Activated T-cell treated with anti-CD3 and anti-CD28 coated beads for 24 hours (primary cell): ENCODE results near the gene ACSL6.

ENCODE experiments used
- DNase-seq: peaks from one replicate; pipeline ENCODE4 v3.0.0-alpha.2; 2020; ENCODE audit warnings: low read depth

ACSL6 gene

DNA sequence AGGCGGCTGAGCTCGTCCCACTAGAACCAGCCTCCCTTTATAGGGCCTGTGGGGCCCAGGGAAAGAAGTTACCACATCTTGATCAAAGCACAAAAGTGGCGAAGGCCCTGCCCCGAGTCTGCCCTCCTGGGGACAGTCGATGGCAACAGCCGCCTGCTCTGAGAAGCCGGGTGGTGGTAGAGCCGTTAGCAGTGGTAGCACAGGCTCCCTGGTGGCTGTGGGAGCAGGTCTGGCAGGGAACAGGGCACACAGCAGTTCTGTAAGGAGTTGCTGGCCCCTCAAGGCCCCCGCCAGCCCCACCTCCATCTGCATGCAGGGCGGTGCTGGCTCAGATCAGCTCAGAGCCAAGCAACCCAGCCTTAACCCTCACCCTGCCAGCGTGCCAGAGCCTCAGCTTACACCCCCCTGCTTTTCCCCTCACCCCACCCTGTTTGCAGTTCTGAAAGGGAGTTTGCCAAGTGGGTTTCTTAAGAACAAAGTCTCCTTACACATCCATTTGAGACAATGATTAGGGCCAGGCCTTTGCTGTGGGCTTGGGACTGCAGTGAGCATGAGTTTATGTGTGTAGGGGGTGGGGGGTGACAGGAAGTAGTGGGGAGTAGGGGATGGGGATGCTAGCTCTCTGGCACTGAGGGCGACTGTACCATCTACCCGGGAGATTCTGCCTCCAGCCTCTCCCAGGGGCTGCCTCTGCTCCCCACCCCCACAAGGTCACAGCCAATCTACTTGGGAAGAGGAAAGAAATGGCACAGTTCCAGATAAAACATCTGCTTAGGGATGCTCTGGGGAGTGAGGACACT, 11.8 kb downstream of the ACSL6 start:
- no peak for DNase-seq

DNA sequence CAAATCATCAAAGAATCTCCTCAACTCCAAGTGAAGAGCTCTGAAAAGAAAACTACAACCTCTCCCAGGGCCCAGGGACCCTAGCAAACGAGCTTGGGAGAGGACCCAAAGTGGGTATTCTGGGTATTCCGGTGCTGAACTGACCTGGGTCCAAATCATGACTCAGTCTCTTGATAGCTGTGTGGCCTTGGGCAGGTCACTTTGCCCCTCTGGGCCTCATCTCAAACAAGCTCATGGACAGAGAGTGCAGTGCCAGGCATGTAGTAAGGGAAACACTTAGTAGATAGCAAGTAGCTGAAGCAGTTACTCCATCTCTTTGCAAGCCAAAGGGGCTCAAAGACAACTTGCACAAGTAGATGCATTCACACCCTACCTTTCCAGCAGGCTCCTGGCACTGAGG, 12.4 kb downstream of the ACSL6 start:
- no peak for DNase-seq

DNA sequence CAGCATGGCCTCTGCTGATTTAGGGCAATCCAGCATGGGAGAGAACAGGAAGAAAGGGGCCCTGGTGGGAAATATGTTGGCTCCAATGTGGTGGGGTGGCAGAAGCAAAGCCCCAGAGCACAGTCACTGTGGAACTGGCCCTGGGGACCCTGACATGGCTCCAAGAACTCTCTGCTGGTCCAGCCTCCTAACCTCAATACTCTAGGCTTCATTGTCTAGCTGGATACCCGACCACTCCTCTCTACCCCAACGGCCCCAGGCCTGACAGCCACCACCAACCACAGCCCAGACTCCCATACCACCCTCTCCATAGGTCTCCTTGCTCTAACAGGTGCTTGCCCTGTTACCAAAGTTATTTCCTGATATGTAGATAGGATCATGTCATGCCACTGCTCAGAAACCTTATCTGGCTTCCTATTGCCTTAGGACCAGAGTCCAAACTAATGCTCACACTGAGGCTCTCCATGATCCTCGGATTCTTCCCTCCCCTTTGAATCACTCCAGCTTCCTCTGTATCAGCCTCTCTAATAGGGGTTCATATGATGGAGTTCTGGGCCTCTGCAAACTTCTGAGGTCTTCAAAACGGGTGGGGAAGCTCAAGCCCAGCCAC, 12.9 kb downstream of the ACSL6 start:
- DNase-seq, result no peak

DNA sequence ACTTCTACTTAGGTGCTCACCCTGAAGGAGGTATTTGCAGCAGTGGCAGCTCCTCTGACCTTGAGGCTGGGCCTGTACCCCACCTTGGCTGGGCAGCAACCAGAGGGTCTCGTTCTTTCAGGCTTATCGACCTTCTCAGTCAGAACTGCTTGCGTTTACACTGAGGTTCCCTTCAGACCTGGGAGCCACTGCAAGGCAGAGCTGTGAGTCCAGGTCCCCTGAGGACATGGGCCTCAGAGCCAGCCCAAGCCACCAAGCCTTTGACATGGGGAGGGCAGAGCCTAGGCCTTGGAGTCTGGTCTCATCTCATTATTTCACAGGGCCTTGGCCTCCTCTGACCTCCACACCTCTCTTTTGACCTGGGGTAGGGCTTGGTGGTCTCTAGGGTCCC, 13.7 kb downstream of the ACSL6 start:
- DNase-seq, result no peak

DNA sequence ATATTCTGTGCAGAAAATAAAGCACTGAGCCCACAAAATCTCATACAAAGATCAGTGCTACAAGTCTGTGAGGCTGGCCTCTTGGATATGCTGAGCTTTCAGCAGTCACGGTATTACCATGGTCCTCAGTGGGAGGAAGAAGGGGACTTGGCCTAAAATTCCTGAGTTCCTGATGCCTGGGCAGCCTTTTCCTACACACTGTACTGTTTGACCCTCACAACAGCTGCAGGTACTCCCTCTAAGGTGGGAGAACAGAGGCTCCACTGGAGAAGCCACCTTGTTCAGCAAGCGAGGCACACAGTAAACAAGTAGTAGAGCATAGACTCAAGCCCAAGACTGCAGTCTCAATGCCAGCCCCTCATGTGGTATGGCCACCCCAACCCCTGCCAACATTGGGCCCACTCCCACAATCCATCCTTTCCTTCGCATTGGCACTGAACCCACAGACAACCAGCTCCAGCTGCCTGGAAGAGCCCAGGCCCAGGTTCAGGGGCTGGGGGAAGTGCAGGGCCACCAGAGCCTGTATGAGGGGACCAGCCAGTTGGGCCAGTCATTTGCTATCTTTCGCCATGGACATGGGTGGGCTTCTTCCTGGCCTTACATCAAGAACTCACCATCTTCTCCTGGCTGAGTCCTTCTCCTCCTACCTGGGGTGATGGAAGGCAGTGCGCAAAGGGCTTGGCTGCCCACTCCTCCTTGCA, 14.3 kb downstream of the ACSL6 start:
- DNase-seq, result no peak

DNA sequence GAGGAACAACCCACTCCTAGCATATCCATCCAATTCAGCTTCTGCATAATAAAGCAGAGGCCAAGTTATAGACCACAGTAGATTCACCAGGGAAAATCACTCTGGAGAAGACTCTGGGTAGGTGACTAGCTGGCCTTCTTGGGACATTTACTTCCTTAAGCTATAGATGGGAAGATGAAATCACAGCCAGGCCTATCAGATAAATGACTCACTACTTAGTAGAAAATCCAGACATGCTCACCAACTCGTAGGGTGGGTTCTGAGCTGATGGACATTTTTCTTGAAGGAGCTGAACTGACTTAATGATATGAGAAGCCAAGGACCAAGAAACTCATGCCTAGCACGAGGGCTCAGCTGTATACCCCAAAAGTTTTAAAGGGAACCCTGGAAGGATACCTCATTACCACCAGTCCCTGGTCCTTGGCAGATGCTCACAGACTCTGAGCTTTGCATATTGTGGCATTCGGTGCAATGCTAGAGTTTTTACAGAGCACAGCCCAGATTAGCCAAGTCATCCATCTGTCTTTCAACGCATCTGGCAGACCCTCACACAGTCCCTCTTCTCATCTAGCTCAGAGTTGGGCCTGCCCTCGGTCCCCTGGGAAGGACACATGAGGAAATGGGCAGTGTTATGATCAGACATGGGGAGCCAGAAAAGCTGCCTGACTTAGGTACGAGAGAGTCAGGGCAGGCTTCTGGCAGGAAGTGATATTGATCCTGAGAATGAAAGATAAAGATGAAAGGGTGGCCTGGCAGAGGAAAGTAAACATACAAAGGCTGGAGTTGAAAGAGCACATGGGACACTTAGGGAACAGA, 15.0 kb downstream of the ACSL6 start:
- DNase-seq, result no peak

DNA sequence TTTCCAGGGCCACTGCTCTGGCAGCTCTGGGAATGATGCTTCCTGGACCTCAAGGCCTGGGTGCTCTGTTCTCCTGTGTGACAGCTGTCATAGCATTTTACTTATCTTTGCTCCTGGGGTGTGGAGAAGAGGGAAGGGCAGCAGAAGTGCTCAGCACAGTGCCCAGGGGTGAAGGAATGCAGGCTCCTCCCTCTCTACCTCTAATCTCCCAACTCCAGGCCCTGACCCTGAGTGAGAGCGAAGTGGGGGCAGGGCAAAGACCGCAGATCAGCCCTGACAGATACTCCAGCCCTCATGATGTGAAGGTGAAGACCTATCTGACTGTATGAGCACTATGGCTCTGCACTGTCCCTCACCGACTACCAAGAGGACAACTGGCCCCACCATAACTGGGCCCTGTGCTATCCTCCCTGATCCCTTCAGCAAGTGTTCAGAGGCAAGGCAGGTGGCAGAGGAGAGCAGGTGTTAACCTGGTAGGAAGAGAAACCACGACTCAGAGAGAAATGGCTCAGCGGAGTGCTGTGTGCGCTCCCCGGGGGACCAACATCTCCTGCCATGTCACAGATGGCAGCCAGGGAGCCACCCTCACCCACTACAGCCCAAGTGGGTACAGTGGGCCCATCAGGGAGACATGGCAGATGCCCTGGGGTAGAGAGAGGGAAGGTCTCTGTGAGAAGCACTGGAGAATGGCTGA, 16.8 kb downstream of the ACSL6 start:
- no peak for DNase-seq

DNA sequence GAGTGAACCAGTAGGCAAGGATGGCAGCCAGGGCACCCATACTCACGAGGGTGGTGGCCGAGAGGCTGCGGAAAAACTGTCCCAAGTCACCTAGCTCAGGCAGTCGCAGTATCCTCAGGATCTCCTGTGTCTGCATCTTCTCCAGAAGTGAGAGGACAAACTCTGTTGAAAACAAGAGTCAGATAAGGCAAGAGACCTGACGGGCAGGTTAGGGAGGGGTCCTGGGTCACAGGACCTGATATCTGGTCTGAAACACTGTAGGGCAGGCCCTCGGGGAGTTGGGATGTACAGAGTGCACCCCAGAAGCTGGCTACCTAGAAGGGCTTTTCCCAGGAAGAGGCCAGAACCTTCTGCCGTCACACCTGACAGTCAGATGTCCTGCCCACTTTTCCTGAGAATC, 17.4 kb downstream of the ACSL6 start:
- no peak for DNase-seq

DNA sequence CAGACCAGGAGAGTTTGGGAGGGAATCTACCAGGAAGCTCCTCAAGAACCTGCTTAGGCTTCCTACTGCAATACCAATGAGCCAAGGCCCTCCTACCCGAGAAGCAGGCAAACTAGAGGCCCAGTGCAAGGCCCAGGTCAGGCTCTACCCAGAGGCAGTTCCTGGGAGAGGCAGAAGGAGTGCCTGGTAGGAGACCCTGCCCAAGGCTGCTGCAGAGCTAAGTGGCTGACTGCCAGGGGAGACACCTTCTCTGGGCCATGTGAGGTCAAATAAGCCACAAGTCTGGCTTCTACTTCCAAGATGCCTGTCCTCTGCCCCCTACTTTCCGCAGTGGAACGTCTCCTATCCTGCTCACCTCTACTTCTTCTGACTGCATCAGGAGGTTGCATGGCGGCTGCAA, 17.8 kb downstream of the ACSL6 start:
- DNase-seq, result no peak

DNA sequence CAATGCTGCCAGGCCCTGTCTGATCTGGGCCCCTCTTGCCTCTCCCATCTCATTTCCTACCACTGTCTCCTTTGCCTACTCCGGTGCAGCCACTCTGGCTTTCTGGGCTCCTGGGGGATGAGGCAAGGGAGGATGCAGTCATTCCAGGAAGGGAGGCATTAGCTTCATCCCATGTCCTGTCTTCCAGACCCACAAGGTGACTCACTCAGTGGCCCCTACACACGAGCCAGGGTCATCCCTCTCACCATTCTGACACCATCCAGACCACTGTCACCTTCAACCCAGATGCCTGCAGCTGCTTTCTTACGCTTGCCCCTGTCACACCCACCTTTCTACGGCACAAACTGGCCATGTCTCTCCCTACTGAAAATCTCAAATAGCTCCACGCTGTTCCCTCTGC, 19.1 kb downstream of the ACSL6 start:
- no peak for DNase-seq

DNA sequence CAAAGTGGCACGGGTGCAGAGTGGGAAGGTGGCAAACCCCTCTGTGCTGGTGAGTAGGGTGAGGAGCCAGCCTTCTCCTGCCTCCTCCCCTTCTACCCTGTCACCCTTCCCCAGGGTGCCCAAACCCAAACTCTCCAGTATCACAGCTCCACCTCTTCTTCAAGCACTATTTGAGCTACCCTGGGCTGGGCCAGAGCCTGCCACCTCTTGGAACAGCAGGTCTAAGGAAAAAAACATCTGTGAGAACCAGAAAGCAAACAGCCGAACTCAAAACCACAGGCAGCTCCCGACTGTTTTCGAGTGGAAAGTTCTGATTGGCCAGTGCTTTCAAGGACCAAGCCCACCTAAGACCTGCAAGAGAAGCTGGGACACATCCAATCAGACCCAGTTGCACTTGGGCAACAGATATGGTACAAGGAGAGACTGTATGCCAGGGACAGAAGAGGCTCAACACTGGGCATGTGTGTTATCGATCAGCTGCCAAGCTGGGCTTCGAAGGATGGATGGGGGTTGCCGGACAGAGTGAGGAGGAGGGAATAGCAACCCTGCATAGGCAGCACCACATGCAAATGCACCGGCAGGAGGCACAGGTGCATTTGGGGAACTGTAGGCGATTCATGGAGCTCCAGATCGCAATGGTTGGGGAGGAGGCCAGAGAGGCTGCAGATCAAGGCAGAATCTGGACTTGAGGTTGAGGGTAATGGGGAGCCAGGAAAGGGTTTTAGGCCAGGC, 19.7 kb downstream of the ACSL6 start:
- no peak for DNase-seq

DNA sequence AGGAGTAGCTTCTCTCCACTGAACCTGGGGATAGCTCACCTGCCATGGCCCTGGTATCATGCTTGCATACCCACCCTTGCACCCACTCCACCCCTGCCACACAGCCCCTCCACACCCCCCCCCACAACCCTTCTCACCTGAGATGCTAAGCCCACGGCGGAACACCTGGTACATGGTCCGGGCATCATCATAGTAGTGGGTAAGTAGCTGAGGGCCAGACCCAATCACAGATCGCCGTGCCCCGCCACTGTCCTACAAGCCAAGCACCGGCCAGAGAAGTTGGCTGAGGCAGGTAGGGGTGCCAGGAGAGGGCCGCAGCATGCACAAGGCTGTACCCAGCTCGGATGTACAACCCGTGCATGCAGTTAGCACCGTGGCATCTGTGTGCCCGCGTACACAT, 20.7 kb downstream of the ACSL6 start:
- DNase-seq, result no peak

DNA sequence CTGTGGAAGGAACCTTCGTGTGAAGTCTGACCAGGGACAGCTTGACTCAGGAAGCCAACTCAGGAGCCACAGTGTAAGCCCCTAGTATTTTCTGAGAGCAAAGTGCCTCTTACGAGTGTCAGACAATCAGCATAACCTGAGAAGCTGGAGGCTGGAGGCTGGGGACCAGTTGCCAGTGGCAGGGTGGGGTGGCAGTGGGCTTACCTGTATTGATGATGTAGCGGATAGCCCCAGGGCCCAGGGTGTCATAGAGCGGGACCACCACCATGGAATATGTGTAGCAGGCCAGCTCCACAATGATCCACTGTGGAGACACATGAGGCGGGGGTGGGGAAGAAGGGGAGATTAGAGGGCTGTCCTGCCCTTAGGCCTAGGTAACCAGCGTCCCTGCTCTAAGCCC, 22.9 kb downstream of the ACSL6 start:
- no peak for DNase-seq

DNA sequence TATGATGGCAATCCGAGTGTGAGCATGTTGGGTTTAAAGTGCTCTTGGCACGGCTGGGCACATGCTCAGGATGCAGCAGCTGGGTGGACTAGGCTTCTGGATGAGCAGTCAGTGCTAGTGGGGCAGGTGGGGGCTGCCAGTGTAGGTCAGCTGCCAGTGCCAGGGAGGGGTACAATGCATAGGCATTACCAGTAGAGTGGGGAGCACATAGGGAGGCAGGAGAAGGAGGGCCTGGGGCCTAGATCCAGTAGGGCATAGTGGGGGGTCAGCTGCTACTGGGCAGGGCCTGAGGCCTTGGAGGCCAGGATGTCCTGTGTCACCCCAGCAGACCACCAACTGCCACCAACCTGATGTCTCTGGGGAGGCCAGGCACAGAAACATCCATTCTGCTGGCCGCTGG, 24.2 kb downstream of the ACSL6 start:
- no peak for DNase-seq

DNA sequence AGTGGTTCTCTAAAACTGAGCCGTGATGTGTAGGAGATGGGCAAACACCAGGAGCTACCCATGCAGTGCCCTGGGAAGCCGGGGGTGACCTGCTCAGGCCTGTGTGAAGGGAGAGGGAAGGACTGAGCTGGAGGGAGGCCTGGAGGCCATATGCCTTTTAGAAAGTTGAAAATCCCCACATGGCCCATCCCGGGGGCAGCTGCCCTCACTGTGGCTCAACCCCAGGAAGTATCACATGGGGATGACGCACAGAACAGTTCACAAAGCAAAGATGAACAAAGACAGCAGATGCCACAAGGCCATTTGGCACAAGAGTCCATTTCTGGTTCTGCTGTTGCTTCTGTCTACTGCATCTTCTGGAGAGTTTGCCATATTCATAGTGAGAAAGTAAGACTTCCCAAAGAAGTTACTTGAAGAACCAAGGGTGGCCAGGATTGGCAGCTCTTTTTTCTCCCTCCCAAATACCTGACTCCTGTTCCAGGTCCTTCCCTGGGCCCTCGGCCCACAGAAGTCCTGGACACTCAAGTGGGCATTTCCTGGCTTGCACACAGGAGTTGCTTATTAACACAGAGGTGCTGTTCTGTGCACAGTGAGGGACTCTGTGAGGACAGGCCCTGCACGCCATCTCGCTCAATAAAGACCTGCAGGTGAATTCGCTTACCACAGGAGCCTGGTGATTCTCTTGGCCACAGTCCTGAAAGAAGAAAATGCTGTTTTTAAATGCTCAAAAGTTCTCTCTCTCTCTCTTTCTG, 25.1 kb downstream of the ACSL6 start:
- DNase-seq, result no peak

DNA sequence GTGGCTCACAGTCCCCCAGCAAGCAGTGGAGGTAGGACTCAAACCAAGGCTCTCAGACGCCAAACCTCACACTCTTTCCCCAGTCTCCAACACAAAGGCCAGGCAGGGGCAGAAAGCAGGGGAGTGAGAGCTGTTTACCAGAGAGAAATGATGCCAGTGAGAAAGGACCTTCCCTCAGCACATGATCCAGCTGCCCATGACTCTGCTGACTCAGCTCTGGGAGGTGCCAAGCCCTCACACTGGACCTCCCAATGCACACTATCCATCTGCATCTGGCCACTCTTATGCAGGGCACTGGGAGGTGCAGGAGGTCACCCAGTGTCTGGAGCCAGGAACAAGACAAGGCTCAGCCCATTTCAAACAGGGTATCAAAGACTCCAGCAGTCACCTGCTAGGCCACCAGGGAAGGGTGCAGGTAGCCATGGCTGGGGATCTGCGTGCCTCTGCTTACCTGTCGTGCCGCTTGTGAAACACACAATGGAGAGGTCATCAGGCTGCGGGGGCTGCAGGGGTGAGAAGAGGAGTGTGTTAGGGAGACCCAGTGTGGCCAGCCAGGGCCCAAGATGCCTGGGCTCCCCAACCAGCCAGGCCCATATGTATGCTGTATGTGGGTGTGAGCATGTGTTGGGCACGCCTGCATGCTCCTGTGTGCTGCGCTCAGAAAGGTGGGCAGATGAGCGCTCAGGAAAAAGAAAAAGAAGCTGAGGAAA, 26.3 kb downstream of the ACSL6 start:
- no peak for DNase-seq

DNA sequence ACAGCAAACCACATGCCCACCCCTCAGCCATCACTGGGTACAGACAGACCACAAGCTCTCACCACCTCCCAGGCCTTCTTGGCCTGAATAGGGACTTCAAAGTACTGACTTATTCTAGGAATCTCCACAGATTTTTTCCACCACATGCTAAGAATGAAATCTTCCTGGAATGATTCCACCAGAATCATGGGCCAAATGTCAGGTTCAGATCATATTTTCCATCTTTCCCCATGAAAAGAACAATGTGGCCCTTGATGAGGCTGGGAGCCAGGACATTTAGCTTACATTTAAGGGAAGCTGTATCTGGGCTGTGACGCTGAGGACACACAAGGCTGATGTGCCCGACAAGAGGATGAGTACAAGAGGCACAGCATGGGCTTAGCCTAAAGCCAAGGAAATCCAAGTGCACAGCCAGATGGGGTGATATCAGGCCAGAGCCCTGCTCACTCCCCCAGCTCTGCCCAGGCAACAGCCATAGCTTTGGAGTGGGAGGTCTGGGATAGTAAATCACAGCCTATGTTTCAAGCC, 28.1 kb downstream of the ACSL6 start:
- DNase-seq, result no peak

DNA sequence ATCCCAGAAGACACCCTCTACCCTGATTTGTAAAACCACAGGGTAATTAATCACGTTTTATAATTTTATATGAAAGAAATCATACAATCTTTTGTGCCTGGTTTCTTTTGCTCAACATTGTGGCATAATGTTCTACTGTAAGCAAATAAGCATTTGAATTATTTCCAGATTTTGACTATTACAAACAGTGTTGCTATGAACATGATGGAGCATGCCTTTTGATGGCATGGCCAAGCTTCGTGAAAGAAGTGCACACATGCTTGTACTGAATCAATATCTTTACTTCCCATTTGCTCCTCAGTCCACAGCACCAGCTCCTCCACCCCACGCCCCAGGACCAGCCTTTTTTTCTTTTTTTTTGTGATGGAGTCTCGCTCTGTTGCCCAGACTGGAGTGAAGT, 29.9 kb downstream of the ACSL6 start:
- no peak for DNase-seq

DNA sequence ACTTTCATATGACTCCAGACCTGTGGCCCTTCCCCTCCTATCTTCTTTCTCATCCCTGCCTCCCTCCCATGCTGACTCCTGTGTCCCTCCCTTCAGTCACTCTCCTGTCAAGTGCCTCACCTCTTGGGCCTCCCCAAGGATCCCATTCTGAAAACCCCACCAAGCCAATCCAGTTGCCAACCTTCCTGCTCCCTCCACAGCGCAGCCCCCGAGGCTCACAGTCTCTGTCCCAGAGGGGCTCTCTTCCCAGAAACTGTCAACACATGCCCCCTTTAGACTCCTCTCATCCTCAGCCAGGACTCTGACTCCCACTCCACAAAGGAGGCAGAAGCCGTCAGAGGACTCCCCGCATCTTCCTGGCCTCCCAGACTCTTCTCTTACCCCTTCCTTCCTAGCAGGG, 30.8 kb downstream of the ACSL6 start:
- no peak for DNase-seq

DNA sequence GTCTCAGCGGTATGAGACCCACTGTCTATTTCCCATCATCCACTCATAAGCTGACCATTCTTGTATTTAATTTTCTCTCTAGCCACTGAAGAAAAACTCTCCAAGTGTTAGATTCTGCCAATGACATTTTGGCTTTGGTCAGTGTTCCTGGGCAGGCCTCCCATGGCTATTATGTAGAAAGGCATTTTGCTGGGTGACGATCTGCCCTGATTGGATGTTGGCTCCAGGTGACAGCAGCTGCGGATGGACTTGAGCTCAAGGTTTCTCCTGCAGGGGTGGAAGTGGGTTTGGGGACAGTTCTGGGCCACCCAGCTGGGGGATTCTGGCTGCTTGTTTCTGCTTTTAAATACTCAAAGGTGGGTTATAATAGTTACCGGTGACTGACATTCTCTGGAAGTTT, 31.6 kb downstream of the ACSL6 start:
- no peak for DNase-seq
